Upper lobe of left lung (tissue), 4 donors: Measurements from ENCODE around the gene PTPN6.

Source experiments
- CTCF ChIP-seq, 6 experiments: fragments of 450-650 bp in 4 of 6; fragments of 200-600 bp in 2 of 6; sonication (generic) in 2 of 6; IDR thresholded peaks; one replicate each; pipeline ENCODE4 v1.5.1; 2016 to 2019; ENCODE audit warnings: antibody characterized with exemption in 6 of 6
- POLR2A ChIP-seq, 4 donors: fragments of 450-650 bp; IDR thresholded peaks; one replicate each; pipeline ENCODE4 v1.5.1; 2016 to 2017; ENCODE audit warnings: antibody characterized with exemption in 4 of 4, mild to moderate bottlenecking in 2 of 4

- TF ChIP-seq CTCF (IDR thresholded peaks at IDR 0.05) (no peak), POLR2A (IDR thresholded peaks at IDR 0.05) (no peak)
Measured at GRCh38 chr12:6954316-6955107, 3.4 kb downstream of the PTPN6 start.
